ENCODE measurements around the gene DUS3L. TPM values are rescaled to one million over a fixed set of nuclear protein-coding genes. Genes with fewer than 3 reads are reported as not detected.
"Not testable (repeated sequence)": the region's sequence is repeated elsewhere in the genome, so short reads cannot be mapped to it uniquely, and the experiment has no call there.

DUS3L gene
- total RNA-seq, 1 experiment from 2014 or later = 24.5 TPM

- DNase-seq (ENCODE audit: low read depth) = no peak
Observed at GRCh38 chr19:5800361-5801270, 9.7 kb upstream of the DUS3L start.

DNA sequence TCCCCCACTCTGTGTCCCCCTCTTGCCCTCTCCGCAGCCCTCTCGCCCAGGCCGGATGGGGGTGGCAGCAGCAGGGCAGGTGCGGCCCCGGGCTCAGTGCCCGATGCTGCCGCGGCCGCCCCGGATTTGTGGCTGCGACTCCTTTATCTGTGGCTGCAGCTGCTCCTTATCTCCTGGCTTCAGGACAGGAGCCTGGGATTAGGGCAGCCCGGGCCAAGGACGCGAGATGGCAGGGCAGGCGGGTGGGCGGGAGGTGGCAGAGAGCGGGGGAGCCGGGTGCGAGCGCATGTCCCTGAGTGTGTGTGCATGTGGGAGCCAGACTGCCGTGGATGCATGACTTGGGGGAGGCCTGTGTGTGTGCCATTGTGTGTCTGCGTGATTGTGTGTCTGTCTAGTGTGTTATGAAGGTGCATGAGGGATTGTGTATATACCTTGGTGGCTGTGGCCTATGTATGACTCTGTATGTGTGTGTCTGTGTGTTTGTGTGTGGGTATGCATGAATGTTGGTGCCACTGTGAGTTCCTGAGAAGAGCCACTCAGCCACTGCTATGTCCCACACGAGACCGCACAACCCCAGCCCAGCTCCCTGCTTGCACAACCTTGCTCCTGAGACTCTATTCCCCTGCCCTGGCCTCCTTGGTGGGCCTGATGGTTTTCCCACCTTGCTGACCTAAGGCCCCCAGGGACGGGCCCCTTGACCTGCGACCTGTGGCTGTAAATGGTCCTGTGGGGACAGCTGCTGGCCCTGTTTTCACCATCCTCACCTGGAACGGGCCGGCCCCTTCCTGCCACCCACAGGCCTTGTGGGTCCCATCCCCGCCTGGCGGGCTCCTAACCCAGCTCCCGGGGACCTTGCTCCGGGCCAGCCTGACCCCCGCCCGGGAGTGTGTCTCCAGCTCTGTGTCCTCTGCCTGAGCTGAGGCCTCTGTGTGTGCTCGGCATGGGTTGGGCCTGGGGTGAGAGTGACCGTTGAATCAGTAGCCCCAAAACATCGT lies 8.6 kb upstream of the DUS3L start:
- DNase-seq (ENCODE audit: low read depth) = no peak

- no peak for DNase-seq (ENCODE audit: low read depth)
Observed at GRCh38 chr19:5798244-5798643, 7.3 kb upstream of the DUS3L start.

- DNase-seq (ENCODE audit: low read depth) = no peak
Observed at GRCh38 chr19:5795382-5795919, 4.5 kb upstream of the DUS3L start.

DNA sequence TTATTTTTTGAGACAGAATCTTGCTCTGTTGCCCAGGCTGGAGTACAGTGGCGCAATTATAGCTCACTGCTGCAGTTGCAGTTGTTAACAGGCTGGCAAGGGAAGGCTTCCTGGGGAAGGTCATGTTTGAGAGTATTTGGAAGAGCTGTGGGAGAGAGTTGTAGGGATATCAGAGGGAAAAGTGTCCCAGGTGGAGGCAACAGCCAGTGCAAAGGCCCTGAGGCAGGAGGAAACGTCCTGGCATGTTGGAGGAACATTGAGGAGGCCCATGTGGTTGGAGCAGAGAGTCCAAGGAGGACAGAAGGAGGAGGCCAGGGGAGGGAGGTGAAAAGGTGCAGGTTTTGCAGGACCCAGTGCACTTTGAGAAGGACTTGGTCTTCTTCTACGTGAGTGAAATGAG lies 2.2 kb upstream of the DUS3L start:
- no peak for DNase-seq (ENCODE audit: low read depth)

DNA sequence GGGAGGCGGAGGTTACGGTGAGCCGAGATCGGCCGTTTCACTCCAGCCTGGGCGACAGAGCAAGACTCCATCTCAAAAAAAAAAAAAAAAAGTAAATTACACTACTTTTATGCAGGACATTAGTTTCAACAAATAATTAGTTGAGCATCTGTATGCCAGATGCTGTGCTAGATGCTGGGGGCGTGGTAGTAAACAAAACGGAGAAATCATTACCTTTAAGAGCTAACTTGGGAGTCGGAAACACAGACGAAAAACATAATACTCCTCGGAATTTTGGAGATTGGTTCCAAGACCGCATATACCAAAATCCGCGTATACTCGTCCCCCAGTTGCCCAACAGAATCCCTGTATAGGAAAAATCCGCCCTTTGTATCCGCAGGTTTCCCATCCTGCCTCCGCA lies 1.3 kb upstream of the DUS3L start:
- no peak for DNase-seq (ENCODE audit: low read depth)

DNA sequence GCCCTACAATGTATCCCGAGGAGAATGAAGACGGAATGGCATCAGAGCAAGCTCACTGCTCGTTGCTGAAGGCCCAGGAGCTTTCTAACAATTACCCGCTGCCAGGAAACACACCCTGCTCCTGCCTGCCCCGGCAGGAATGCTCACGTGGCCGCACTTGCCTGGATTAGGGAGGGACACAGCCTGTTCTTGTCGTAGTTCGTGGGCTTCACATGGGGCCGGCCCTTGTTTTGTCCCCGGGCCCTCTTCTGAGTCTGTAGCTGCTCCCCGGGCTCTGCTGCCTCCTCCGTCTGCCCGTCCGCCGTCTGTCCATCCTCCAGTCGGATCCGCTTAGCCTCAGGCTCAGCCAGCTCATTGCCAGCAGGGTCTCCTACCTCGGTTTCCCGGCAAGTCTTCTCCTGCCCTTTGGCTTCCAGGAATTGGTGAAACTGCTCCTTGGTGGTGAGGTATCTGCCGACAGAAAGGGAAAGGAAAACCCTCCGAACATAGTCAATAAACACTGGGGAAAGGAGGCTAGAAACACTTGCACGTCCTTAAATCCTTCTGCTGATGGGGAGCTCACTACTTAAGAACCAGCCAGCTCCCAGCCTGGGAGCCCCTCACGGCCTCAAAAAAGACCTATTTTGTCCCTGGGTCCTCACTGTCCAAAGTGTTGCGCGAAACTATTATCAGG lies 941 bp downstream of the DUS3L start:
- no peak for DNase-seq (ENCODE audit: low read depth)

GRCh38 chr19:5789351-5789761 lies 1.6 kb downstream of the DUS3L start:
- no peak for DNase-seq (ENCODE audit: low read depth)

- no peak for DNase-seq (ENCODE audit: low read depth)
Observed at GRCh38 chr19:5788422-5788821, 2.5 kb downstream of the DUS3L start.

DNA sequence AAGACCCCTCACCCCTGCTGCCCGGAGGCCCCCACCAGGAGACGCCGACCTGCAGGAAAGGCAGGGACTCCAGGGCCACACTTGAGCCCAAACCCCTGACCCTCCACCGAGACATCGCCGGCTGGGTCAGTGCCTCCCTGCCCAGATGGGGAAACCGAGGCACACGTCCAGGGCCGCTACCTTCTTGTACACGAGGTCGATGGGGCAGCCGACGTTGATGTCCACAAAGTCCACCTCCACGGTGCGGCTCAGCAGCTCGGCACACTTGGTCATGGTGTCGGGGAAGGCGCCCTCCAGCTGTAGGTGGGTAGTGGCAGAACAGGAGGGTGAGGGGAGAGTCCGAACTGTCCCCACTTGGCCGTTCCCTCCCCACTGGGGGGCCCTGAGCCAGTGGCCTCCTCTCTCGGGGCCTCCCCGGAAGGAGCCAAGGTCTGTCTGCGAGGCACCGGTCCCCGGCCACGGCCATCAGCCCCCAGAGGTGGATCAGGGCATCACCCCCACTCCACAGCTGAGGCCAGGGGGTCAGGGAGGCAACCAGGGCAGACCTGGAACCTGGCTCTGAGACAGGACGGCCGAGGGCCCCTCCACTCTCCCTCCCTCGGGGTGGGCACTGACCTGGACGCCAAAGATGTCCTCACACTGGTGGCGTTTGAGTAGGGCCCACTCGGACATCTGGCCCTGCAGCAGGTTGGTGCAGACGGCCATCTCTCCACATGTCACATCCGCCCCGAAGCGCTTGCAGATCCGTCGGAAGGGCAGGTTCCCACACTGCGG lies 3.4 kb downstream of the DUS3L start:
- DNase-seq (ENCODE audit: low read depth) = no peak

DNA sequence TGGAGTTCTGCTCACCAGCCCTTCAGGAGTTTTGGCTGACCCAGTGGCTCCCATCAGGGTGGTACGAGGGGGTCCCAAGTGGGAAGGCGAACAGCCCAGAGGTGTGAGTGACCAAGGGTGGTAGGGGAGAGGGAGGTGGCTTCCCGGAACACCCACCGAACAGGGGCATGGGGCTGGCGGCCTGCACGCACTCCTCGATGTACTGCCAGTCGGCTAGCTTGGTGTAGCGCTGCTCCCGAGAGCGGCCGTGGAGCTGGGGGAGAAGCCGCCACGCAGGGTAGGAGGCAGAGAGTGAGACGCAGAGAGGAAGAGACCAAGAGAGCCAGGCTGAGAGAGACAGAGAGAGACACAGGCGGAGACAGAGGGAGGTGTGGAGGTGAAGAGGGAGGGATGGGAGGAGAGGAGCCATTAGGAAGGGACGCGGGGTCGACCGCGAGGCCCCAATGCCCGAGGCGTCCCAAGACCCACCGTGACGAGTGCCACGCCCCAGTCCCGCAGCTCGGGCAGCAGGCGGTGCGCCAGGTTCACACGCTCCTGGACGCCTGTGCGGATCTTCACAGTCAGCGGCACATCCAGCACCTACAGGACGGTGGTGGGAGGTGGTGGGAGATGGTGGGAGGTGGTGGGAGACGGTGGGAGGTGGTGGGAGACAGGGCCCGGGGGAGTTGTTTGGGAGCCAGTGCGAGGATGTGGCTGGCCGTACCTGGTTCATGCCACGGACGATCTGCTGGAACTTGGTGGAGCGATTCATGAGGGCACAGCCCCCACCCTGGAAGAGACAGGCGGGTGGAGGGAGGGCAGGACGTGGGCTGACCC lies 4.2 kb downstream of the DUS3L start:
- no peak for DNase-seq (ENCODE audit: low read depth)

- DNase-seq (ENCODE audit: low read depth) = no peak
Observed at GRCh38 chr19:5785423-5785822, 5.5 kb downstream of the DUS3L start.

- no peak for DNase-seq (ENCODE audit: low read depth)
Observed at GRCh38 chr19:5784581-5785147, 6.3 kb downstream of the DUS3L start, which contains the start of gene PRR22. Gene PRR22 (minus strand): TSS chr19:5784746. CDS start chr19:5784660, 86 bp downstream.

- DNase-seq (ENCODE audit: low read depth) = no peak
Observed at GRCh38 chr19:5782945-5783919, 7.7 kb downstream of the DUS3L start.

- no peak for DNase-seq (ENCODE audit: low read depth)
Observed at GRCh38 chr19:5782322-5782721, 8.6 kb downstream of the DUS3L start.

GRCh38 chr19:5780916-5781315 lies 10.0 kb downstream of the DUS3L start:
- not testable (repeated sequence) for DNase-seq (ENCODE audit: low read depth)

DNA sequence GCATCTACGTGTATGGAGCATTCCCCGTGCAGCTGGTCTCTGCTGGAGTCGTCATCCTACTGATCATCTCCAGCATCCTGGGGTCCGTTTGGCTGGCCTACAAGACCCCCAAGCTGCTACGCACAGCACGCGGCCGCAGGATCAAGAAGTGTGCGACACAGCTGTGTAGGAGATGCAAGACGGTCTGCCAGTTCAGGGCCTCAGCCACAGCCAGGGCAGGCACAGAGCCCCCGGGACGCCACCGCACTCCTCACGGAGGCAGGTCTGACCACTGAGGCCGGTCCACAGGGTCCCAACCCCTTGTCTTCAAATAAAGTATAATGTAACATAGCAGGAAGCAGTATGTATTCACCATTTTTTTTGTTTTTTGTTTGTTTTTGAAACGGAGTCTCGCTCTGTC lies 12.6 kb downstream of the DUS3L start:
- DNase-seq (ENCODE audit: low read depth) = no peak

GRCh38 chr19:5775668-5776309 lies 15.2 kb downstream of the DUS3L start:
- DNase-seq (ENCODE audit: low read depth) = peak; percentile 51
